GM12892 (cell line): ENCODE results near the gene SORCS3.

Source experiments
- DNase-seq: peaks from one replicate; pipeline ENCODE4 v3.0.0; 2011; ENCODE audit not compliant: insufficient read length
- FAIRE-seq: peaks from 2 replicates; lab custom pipeline; 2011; peaks lifted over from hg19 to GRCh38; lab: Jason Lieb, UNC
- POLR2A ChIP-seq: IDR thresholded peaks from 2 replicates; pipeline ENCODE4 v1.6.1; 2011; ENCODE audit warnings: low read depth, low read length, control low read depth
- POLR2AphosphoS5 ChIP-seq: IDR thresholded peaks from 2 replicates; pipeline ENCODE4 v1.6.1; 2011; ENCODE audit warnings: low read depth, low read length, control low read depth
- TAF1 ChIP-seq: IDR thresholded peaks from 2 replicates; pipeline ENCODE4 v1.6.1; 2011; ENCODE audit warnings: low read depth, mild to moderate bottlenecking, control low read depth, low read length, borderline replicate concordance

The SORCS3 gene

GRCh38 chr10:104980368-104980767 lies 339.3 kb downstream of the SORCS3 start:
- TF ChIP-seq POLR2A (no peak), POLR2AphosphoS5 (no peak), TAF1 (no peak)
- FAIRE-seq (no peak), DNase-seq (no peak)

- TF ChIP-seq TAF1 (no peak), POLR2AphosphoS5 (no peak), POLR2A (no peak)
- no peak for FAIRE-seq
Observed at GRCh38 chr10:104981995-104982394, 340.9 kb downstream of the SORCS3 start.

GRCh38 chr10:104988686-104989085 lies 347.6 kb downstream of the SORCS3 start:
- FAIRE-seq = no peak
- DNase-seq = no peak
- TF ChIP-seq POLR2AphosphoS5 (no peak), POLR2A (no peak), TAF1 (no peak)

More at GRCh38 chr10:104981995-104982394, 340.9 kb downstream of the SORCS3 start:
- DNase-seq = no peak

- no peak for DNase-seq
- TF ChIP-seq POLR2AphosphoS5 = no peak
- TF ChIP-seq POLR2A = no peak
- TF ChIP-seq TAF1 = no peak
- FAIRE-seq = no peak
Observed at GRCh38 chr10:104989880-104990279, 348.8 kb downstream of the SORCS3 start.

GRCh38 chr10:104993085-104993484 lies 352.0 kb downstream of the SORCS3 start:
- DNase-seq (no peak), FAIRE-seq (no peak)
- TF ChIP-seq TAF1 (no peak), POLR2A (no peak)

GRCh38 chr10:105001269-105001668 lies 360.2 kb downstream of the SORCS3 start:
- FAIRE-seq = no peak
- TF ChIP-seq POLR2AphosphoS5 = no peak
- TF ChIP-seq TAF1 = no peak
- TF ChIP-seq POLR2A = no peak

GRCh38 chr10:105010411-105011121 lies 369.5 kb downstream of the SORCS3 start:
- DNase-seq (no peak), FAIRE-seq (no peak)
- no peak for TF ChIP-seq POLR2A

More at GRCh38 chr10:105001269-105001668, 360.2 kb downstream of the SORCS3 start:
- DNase-seq = no peak

- no peak for FAIRE-seq
- no peak for TF ChIP-seq POLR2AphosphoS5
- TF ChIP-seq POLR2A = no peak
- no peak for TF ChIP-seq TAF1
Observed at GRCh38 chr10:105017116-105017515, 376.0 kb downstream of the SORCS3 start.

GRCh38 chr10:105017691-105018090 lies 376.6 kb downstream of the SORCS3 start:
- TF ChIP-seq TAF1 (no peak), POLR2AphosphoS5 (no peak), POLR2A (no peak)
- FAIRE-seq = no peak
- no peak for DNase-seq

More at GRCh38 chr10:105017116-105017515, 376.0 kb downstream of the SORCS3 start:
- no peak for DNase-seq

GRCh38 chr10:105023211-105024111 lies 382.4 kb downstream of the SORCS3 start:
- no peak for TF ChIP-seq POLR2A
- TF ChIP-seq POLR2AphosphoS5 = no peak
- TF ChIP-seq TAF1 = no peak
- FAIRE-seq (no peak), DNase-seq (no peak)

- FAIRE-seq = no peak
- TF ChIP-seq POLR2AphosphoS5 = no peak
- TF ChIP-seq TAF1 = no peak
- no peak for TF ChIP-seq POLR2A
- DNase-seq = no peak
Observed at GRCh38 chr10:105024184-105024583, 383.1 kb downstream of the SORCS3 start.
